Gastrocnemius medialis (tissue), 4 donors: Measurements from ENCODE around the gene ACAA2.

Source experiments
- CTCF ChIP-seq, 5 experiments: fragments of 450-650 bp in 3 of 5; fragments of 200-600 bp in 2 of 5; sonication (generic) in 2 of 5; IDR thresholded peaks in 4 of 5; conservative IDR thresholded peaks in 1 of 5; 1 replicate in 4 of 5; 2 replicates in 1 of 5; pipeline ENCODE4 v1.5.1; 2016 to 2019; ENCODE audit warnings: antibody characterized with exemption in 5 of 5, mild to moderate bottlenecking in 3 of 5, moderate library complexity in 3 of 5
- POLR2A ChIP-seq, 2 donors: fragments of 450-650 bp; IDR thresholded peaks; one replicate each; pipeline ENCODE4 v1.6.1; 2017; ENCODE audit warnings: antibody characterized with exemption in 2 of 2, mild to moderate bottlenecking in 2 of 2, moderate library complexity in 2 of 2

GRCh38 chr18:49859021-49859359 is 45.7 kb upstream of the ACAA2 start:
- no peak for TF ChIP-seq POLR2A (IDR thresholded peaks at IDR 0.05)
- TF ChIP-seq CTCF (IDR thresholded peaks at IDR 0.05 in 4 of 5, conservative IDR thresholded peaks at IDR 0.05 in 1 of 5) = peak in 2 of 5 experiments; percentile 2 to 5
